Panc1 (cell line): ENCODE measurements around the gene GALP. TPM values are rescaled to one million over a fixed set of nuclear protein-coding genes. Genes with fewer than 3 reads are reported as not detected.
A peak's percentile ranks its signal among the peaks of the same experiment; 100 is the strongest.

ENCODE experiments used
- ATAC-seq: fragments of 200-7000 bp; cut with Tn5 transposase; 2 replicates; pipeline ENCODE4 v1.9.1; 2020; ENCODE audit warnings: mild to moderate bottlenecking, moderate library complexity
- BruUV-seq: library from RNA; stranded (reverse); fragments of 400-500 nt; replicated peaks from 2 replicates; lab custom pipeline; 2021; lab: Mats Ljungman, UMichigan
- CTCF ChIA-PET: fragments of 300-600 bp; sonication (Branson Sonifier 250); formaldehyde crosslinking; loops from one replicate; lab custom pipeline; 2022; ENCODE audit warnings: antibody characterized with exemption; lab: Charles Lee
- POLR2A ChIA-PET: fragments of 300-600 bp; sonication (Branson Sonifier 250); formaldehyde crosslinking; loops from one replicate; lab custom pipeline; 2022; ENCODE audit warnings: antibody characterized with exemption; lab: Charles Lee
- DNase-seq: peaks from one replicate; pipeline ENCODE4 v3.0.0-alpha.2; 2010; ENCODE audit warnings: low read depth, low spot score
- H3K27ac ChIP-seq: 2 replicates; pipeline ENCODE4 v1.5.1; 2011; ENCODE audit warnings: mild to moderate bottlenecking, low read length, inconsistent platforms
- H3K27me3 ChIP-seq: fragments of 200-500 bp; sonication (Bioruptor generic); 2 replicates; pipeline ENCODE4 v1.6.0; 2014; ENCODE audit warnings: low read length, inconsistent platforms; ENCODE audit not compliant: control insufficient read depth, insufficient read depth
- H3K36me3 ChIP-seq: fragments of 200-500 bp; sonication (Bioruptor generic); 2 replicates; pipeline ENCODE4 v1.5.1; 2014; ENCODE audit warnings: inconsistent platforms, mild to moderate bottlenecking, low read length, moderate library complexity; ENCODE audit not compliant: control insufficient read depth, insufficient read depth
- H3K4me1 ChIP-seq: 2 replicates; pipeline ENCODE4 v1.5.1; 2011; ENCODE audit warnings: inconsistent platforms, mild to moderate bottlenecking, low read length, moderate library complexity; ENCODE audit not compliant: control insufficient read depth, insufficient read depth
- H3K4me3 ChIP-seq, 2 experiments: 2 replicates each; pipeline ENCODE4 v1.5.1; 2011 to 2012; ENCODE audit warnings: low read depth in 2 of 2, low read length in 2 of 2, mild to moderate bottlenecking in 2 of 2, inconsistent platforms in 1 of 2, moderate library complexity in 1 of 2
- H3K9me3 ChIP-seq: fragments of 200-500 bp; sonication (Bioruptor generic); 2 replicates; pipeline ENCODE4 v1.5.1; 2014; ENCODE audit warnings: low read depth, mild to moderate bottlenecking, inconsistent platforms, low read length, moderate library complexity; ENCODE audit not compliant: control insufficient read depth, insufficient read depth
- POLR2AphosphoS5 ChIP-seq: IDR thresholded peaks from 2 replicates; pipeline ENCODE4 v1.6.1; 2012; ENCODE audit warnings: mild to moderate bottlenecking, low read depth, low read length, moderate library complexity
- SIN3A ChIP-seq: IDR thresholded peaks from 2 replicates; pipeline ENCODE4 v1.6.1; 2012; ENCODE audit warnings: low read depth, mild to moderate bottlenecking, low read length, moderate library complexity, borderline replicate concordance; ENCODE audit not compliant: insufficient read depth
- TCF7L2 ChIP-seq: IDR thresholded peaks from 2 replicates; pipeline ENCODE4 v1.6.1; 2011; ENCODE audit warnings: mild to moderate bottlenecking, low read depth, low read length, inconsistent platforms
- in situ Hi-C: cut with HindIII; loops from 2 replicates; pipeline ENCODE4 v1.10.0; 2016; ENCODE audit warnings: low sequenced_read_pairs, low pct_unique_long_range_greater_than_20kb
- intact Hi-C: fragments of 100-400 bp; cut with micrococcal nuclease; formaldehyde crosslinking; loops from one replicate; pipeline ENCODE4 v1.10.0; 2022; ENCODE audit not compliant: unreplicated experiment
- total RNA-seq: library from RNA; stranded (reverse); gene quantifications from one replicate; pipeline ENCODE4 v1.2.1, GENCODE V29; 2021; ENCODE audit not compliant: unreplicated experiment
- TF ChIP-seq, protein P1 (sequence below): fragments of 450-650 bp; IDR thresholded peaks from 2 replicates; pipeline ENCODE4 v1.5.1; 2017; ENCODE audit warnings: mild to moderate bottlenecking
- TF ChIP-seq, protein P2 (sequence below), 2 experiments: IDR thresholded peaks; 2 replicates each; pipeline ENCODE4 v1.6.1; 2011 to 2012; ENCODE audit warnings: low read depth in 2 of 2, control low read depth in 1 of 2, low read length in 1 of 2, mild to moderate bottlenecking in 1 of 2, moderate library complexity in 1 of 2; ENCODE audit not compliant: insufficient read depth in 1 of 2

Gene GALP
- total RNA-seq, 1 experiment from 2014 or later, result not detected

DNA sequence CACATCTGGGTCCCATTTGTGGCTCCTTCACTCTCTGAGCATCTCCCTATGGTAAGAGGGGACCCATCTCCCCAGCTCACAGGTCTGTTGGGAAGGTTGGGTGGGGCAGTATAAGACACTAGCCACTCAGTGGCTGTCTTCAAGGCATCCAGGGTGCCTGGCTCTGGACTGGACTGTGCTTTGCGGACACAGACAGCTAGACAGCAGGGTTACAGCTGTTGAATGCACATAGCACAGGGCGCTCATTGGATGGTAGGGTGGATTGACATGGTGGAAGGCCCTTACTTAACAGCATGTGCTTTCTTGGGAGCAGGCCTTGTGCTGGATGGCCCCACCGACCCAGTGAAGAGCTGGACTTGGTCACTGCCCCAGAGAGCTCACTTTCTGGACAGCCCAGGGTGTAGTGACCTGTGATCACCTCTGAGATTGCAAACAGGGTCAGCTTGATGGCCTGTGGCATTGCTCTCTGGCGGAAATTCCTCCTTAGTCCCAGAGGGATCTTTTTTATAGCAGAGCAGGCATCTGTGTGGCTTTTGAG is 32.8 kb upstream of the GALP start:
- H3K27me3 ChIP-seq, result no peaks in the 10 kb centered on the region
- CTCF ChIA-PET, result no interaction called here
- H3K9me3 ChIP-seq, result no peaks in the 10 kb centered on the region
- H3K27ac ChIP-seq, result peak overlapping the region; percentile 84
- intact Hi-C loops, result no loop called here
- BruUV-seq, result no TSS peak
- TF ChIP-seq, protein P1, sequence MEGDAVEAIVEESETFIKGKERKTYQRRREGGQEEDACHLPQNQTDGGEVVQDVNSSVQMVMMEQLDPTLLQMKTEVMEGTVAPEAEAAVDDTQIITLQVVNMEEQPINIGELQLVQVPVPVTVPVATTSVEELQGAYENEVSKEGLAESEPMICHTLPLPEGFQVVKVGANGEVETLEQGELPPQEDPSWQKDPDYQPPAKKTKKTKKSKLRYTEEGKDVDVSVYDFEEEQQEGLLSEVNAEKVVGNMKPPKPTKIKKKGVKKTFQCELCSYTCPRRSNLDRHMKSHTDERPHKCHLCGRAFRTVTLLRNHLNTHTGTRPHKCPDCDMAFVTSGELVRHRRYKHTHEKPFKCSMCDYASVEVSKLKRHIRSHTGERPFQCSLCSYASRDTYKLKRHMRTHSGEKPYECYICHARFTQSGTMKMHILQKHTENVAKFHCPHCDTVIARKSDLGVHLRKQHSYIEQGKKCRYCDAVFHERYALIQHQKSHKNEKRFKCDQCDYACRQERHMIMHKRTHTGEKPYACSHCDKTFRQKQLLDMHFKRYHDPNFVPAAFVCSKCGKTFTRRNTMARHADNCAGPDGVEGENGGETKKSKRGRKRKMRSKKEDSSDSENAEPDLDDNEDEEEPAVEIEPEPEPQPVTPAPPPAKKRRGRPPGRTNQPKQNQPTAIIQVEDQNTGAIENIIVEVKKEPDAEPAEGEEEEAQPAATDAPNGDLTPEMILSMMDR, result no peak
- TF ChIP-seq TCF7L2, result no peak
- TF ChIP-seq SIN3A, result no peak
- no peak for TF ChIP-seq POLR2AphosphoS5
- TF ChIP-seq, protein P2, sequence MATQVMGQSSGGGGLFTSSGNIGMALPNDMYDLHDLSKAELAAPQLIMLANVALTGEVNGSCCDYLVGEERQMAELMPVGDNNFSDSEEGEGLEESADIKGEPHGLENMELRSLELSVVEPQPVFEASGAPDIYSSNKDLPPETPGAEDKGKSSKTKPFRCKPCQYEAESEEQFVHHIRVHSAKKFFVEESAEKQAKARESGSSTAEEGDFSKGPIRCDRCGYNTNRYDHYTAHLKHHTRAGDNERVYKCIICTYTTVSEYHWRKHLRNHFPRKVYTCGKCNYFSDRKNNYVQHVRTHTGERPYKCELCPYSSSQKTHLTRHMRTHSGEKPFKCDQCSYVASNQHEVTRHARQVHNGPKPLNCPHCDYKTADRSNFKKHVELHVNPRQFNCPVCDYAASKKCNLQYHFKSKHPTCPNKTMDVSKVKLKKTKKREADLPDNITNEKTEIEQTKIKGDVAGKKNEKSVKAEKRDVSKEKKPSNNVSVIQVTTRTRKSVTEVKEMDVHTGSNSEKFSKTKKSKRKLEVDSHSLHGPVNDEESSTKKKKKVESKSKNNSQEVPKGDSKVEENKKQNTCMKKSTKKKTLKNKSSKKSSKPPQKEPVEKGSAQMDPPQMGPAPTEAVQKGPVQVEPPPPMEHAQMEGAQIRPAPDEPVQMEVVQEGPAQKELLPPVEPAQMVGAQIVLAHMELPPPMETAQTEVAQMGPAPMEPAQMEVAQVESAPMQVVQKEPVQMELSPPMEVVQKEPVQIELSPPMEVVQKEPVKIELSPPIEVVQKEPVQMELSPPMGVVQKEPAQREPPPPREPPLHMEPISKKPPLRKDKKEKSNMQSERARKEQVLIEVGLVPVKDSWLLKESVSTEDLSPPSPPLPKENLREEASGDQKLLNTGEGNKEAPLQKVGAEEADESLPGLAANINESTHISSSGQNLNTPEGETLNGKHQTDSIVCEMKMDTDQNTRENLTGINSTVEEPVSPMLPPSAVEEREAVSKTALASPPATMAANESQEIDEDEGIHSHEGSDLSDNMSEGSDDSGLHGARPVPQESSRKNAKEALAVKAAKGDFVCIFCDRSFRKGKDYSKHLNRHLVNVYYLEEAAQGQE (IDR thresholded peaks at IDR 0.05; ENCODE audit: insufficient read depth in 1 of 2, low read depth in 2 of 2, low read length in 1 of 2), result no peak
- POLR2A ChIA-PET, result no interaction called here
- no peak overlapping the region; a peak in 1 of 4 replicates for H3K4me3 ChIP-seq
- H3K4me1 ChIP-seq, result peaks cover 23% of the 10 kb centered on the region
- in situ Hi-C loops, result no loop called here
- no peaks in the 10 kb centered on the region for H3K36me3 ChIP-seq
- ATAC-seq (no peak), DNase-seq (no peak)

DNA sequence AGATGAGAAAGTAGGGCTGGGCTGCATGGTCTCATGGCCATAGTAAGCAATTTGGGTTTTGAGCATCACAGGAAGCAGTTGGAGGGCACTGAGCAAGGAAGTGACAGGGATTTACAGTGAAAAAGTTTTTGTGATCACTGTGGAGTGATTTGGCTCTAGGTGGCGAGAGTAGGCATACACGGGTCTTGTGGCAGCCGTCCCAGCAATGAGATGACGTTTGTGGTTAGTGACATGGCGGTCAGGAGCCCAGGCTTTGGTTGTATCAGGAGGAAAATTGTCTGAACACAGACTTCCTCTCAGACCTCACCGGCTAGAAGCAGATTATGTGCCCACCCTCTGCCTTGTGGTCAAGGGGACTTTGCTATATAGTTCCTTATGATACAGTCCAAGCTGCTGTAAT is 31.4 kb upstream of the GALP start:
- DNase-seq (no peak), ATAC-seq (no peak)
- TF ChIP-seq SIN3A (no peak), TCF7L2 (no peak), POLR2AphosphoS5 (no peak)
- TF ChIP-seq, protein P2 (IDR thresholded peaks at IDR 0.05; ENCODE audit: insufficient read depth in 1 of 2, low read depth in 2 of 2, low read length in 1 of 2), result no peak
- TF ChIP-seq, protein P1, result no peak
- BruUV-seq, result no TSS peak
- H3K9me3 ChIP-seq, result no peaks in the 10 kb centered on the region
- H3K27ac ChIP-seq, result no peak overlapping the region
- POLR2A ChIA-PET, result no interaction called here
- in situ Hi-C loops (no loop called here), intact Hi-C loops (no loop called here)
- H3K4me3 ChIP-seq, result no peak overlapping the region
- peaks cover 23% of the 10 kb centered on the region for H3K4me1 ChIP-seq
- CTCF ChIA-PET, result interaction anchor here (0.5 kb wide), 1 partner anchor 1500 kb away, joined by 3 read pairs; no protein-coding TSS in a partner anchor
- H3K36me3 ChIP-seq, result no peaks in the 10 kb centered on the region
- no peaks in the 10 kb centered on the region for H3K27me3 ChIP-seq
